ENCODE measurements around the gene TENT5C. TPM values are rescaled to one million over a fixed set of nuclear protein-coding genes. Genes with fewer than 3 reads are reported as not detected.
A peak's percentile ranks its signal among the peaks of the same experiment; 100 is the strongest.

TENT5C gene
- total RNA-seq, 4 donors from 2014 or later = 1.9 to 4.3 (median 2.8) TPM

DNA sequence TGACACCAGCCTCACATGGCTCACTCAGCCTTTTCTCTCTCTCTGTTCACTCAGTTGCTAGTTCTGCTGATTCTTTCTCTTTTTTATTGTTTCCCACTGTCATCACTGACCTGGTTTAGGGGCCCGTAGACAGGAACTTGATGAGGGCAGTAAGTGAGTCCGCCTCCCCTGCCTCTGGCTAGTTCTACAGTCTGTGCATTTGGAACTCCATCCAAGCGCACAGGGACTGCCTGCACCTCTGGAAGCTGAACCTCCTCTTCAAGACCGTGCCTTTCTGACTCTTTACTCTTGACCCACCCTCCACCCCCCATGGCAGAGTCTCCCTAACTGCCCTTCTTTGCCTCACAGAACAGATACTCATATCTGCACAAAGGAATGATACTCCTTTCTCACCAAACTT lies 4.2 kb downstream of the TENT5C start:
- peak in 1 of 2 donors; percentile 50 for DNase-seq (ENCODE audit: low spot score in 2 of 2)

GRCh38 chr1:117611121-117611601 lies 5.3 kb downstream of the TENT5C start:
- no peak overlapping the region for H3K4me3 ChIP-seq (ENCODE audit: low read depth, poor library complexity, severe bottlenecking)
- 91 to 92% methylated on average over 5 of the region's 5 CpGs for WGBS, 2 donors
- intact Hi-C loops (cut with DNase I; ENCODE audit: low total_unique reads) = no loop called here
- peak in 1 of 2 donors; percentile 69 for DNase-seq (ENCODE audit: low spot score in 2 of 2)
- no peak for TF ChIP-seq POLR2A (IDR thresholded peaks at IDR 0.05)
- TF ChIP-seq, protein P1, sequence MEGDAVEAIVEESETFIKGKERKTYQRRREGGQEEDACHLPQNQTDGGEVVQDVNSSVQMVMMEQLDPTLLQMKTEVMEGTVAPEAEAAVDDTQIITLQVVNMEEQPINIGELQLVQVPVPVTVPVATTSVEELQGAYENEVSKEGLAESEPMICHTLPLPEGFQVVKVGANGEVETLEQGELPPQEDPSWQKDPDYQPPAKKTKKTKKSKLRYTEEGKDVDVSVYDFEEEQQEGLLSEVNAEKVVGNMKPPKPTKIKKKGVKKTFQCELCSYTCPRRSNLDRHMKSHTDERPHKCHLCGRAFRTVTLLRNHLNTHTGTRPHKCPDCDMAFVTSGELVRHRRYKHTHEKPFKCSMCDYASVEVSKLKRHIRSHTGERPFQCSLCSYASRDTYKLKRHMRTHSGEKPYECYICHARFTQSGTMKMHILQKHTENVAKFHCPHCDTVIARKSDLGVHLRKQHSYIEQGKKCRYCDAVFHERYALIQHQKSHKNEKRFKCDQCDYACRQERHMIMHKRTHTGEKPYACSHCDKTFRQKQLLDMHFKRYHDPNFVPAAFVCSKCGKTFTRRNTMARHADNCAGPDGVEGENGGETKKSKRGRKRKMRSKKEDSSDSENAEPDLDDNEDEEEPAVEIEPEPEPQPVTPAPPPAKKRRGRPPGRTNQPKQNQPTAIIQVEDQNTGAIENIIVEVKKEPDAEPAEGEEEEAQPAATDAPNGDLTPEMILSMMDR (IDR thresholded peaks at IDR 0.05) = no peak

More for the DNA sequence above, 4.2 kb downstream of the TENT5C start:
- intact Hi-C loops (cut with DNase I; ENCODE audit: low total_unique reads) = no loop called here
- TF ChIP-seq POLR2A (IDR thresholded peaks at IDR 0.05) = no peak
- TF ChIP-seq, protein P1 (IDR thresholded peaks at IDR 0.05) = no peak
- 64 to 82% methylated on average over 4 of the region's 4 CpGs for WGBS, 2 donors
- H3K4me3 ChIP-seq (ENCODE audit: low read depth, poor library complexity, severe bottlenecking) = no peak overlapping the region

GRCh38 chr1:117611894-117612483 lies 6.1 kb downstream of the TENT5C start:
- 59 to 67% methylated on average over 3 of the region's 3 CpGs for WGBS, 2 donors
- TF ChIP-seq, protein P1 (IDR thresholded peaks at IDR 0.05) = no peak
- no peak for TF ChIP-seq POLR2A (IDR thresholded peaks at IDR 0.05)
- intact Hi-C loops (cut with DNase I; ENCODE audit: low total_unique reads) = no loop called here
- no peak for DNase-seq (ENCODE audit: low spot score in 2 of 2)
- H3K4me3 ChIP-seq (ENCODE audit: low read depth, poor library complexity, severe bottlenecking) = no peak overlapping the region

- TF ChIP-seq POLR2A (IDR thresholded peaks at IDR 0.05) = no peak
- TF ChIP-seq, protein P1 (IDR thresholded peaks at IDR 0.05) = no peak
- intact Hi-C loops (cut with DNase I; ENCODE audit: low total_unique reads) = no loop called here
- DNase-seq (ENCODE audit: low spot score in 2 of 2) = peak in 1 of 2 donors; percentile 78
- WGBS, 2 donors = 32 to 46% methylated on average over 7 of the region's 7 CpGs
- no peak overlapping the region for H3K4me3 ChIP-seq (ENCODE audit: low read depth, poor library complexity, severe bottlenecking)
These were observed 6.8 kb downstream of the TENT5C start for GRCh38 chr1:117612517-117613248.

DNA sequence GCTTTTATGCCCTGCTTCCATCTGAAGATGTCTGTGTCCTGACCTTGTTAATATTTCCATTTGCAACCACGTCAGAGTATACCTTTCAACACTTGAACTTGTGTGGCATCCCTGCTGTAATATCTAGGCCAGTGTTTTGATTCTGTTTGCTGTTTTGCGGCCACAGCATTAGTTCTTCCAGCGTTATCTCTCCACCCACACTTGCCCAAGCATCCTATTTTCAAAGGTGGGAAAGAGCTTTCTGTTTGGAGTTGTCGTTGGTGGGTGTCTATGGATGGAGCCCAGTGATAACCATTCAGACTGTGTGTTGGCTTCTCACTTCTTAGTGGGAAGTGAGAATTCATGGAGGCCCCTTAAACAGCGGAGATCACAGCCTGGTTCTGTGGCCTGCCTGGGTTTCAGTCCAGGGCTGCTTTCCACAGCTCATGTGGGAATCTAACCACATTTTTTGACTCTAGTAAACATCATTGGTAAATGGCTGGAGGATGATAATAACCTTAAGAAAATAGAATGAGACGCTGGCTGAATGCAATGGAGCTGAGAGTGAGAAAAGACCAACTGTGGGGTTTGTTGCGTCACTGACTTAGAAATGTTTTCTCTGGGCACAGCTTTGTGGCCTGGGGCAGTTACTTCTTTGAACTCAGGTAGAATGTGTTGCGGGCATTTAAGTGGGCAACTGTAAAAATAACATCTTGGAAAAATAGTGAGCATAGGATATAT lies 7.6 kb downstream of the TENT5C start:
- intact Hi-C loops (cut with DNase I; ENCODE audit: low total_unique reads) = no loop called here
- DNase-seq (ENCODE audit: low spot score in 2 of 2) = peak in 1 of 2 donors; percentile 40
- TF ChIP-seq POLR2A (IDR thresholded peaks at IDR 0.05) = no peak
- TF ChIP-seq, protein P1 (IDR thresholded peaks at IDR 0.05) = no peak
- 80% methylated on average over 8 of the region's 8 CpGs for WGBS, 2 donors
- H3K4me3 ChIP-seq (ENCODE audit: low read depth, poor library complexity, severe bottlenecking) = no peak overlapping the region
